Glomerular endothelial cell (primary cell): ENCODE data around the gene ALDH1A1. TPM values are rescaled to one million over a fixed set of nuclear protein-coding genes. Genes with fewer than 3 reads are reported as not detected.

Experiments used
- DNase-seq: peaks from one replicate; pipeline ENCODE4 v3.0.0-alpha.2; 2011; ENCODE audit warnings: low read depth, low spot score; ENCODE audit errors: extremely low read depth
- total RNA-seq: library from RNA; depleted of rRNA; stranded (reverse); fragments of >200 nt; gene quantifications from 2 replicates; pipeline ENCODE4 v1.2.3, GENCODE V29; 2015

The ALDH1A1 gene
- total RNA-seq, 1 donor from 2014 or later: 172 TPM

DNA sequence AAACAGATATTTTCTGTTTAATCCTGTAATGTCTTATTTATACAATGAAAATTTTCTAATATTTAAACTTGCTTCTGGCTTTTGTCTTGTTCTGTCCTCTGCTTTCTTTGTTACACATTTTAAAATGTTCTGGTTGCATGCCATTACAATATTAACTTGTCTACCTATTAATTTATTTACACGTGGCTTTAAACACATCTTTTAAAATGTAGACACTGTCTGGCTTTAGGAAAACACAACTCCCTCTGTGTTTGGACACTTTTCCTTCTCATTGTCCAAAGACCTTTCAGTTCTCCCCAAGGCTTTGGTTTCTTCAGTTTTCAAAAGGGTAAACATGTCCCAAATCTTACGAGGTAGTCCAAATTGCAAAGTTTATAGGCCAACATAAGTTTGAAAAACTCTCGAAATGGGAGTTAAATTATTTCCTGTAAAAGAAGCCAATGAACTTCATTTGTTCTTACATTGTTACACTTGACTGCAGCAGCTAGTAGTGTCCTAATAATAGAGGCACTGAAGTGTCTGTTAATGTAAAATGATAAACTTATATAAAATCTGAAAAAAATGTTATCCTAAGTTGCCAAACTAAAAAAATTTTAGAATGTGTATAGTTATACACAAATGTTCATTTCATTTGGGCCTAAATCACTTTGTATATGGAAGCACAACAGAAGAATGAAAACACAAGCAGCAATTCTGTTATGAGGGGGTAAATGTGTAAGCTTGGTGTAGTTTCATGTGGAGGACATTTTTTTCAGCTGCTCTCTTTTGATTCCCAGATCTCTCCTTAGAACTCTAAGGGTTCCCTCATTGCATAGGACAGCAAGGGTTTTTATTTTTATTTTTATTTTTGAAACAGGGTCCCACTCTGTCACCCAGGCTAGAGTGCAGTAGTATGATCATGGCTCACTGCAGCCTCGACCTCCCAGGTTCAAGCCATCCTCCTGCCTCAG, 53.8 kb downstream of the ALDH1A1 start:
- no peak for DNase-seq

DNA sequence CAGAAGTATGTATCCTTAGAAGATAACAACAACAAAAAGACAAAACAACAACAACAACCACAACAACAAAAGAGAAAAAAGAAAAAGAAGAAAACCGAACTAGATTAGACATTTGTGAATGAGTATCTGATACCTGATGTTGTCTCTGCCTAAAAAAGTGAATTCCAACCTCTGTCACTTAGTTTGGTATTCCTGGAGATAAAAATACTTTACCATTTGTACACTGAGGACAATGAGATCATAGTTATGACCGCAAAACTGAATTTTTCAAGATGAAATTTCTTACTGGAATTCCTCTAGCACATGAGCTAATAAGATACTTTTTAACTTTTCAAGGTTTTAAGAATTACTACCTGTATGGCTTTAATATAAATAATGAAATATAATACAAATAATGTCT, 54.5 kb downstream of the ALDH1A1 start:
- no peak for DNase-seq

DNA sequence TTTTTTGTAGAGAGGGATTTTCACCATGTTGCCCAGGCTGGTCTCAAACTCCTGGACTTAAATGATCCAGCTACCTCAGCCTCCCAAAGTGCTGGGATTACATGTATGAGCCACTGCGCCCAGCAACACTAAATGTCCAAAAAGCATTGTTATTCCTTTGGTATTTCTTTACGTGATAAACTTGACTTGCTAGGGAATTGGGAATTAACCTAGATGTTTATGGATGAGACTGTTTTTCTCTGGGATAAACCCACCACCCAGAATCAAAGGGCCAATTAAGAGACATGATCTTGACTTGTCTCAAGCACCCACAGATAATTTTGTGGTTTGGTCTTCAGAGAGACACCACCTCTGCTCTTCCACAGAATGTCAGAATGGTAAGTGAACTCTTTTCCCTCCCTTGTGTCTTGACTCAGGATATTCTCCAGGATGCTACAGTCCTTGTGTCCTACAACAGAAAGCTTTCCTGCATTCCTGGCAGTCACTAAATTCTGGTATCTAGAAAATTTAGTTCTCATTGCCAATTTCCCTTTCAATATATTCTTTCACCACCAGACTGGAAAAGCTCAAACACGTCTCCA, 55.7 kb downstream of the ALDH1A1 start:
- DNase-seq: no peak

DNA sequence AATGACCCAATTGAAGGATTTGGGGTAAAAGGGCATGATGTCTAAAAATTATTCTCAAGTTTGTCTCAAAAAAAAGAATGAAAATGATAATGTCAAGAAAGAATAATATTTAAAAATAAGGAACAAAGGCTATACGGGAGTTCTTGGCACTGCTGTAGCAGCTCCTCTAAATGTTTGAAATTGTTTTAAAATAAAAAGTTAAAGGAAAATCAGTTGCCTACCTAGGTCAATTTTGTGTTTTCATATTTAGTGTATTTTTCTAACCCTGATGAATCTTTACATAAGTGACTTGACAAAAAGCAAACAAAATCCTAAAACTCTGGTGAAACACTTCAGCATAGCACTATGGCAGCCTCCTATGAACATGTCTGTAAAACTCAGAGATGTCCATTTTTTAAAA, 56.4 kb downstream of the ALDH1A1 start:
- no peak for DNase-seq

DNA sequence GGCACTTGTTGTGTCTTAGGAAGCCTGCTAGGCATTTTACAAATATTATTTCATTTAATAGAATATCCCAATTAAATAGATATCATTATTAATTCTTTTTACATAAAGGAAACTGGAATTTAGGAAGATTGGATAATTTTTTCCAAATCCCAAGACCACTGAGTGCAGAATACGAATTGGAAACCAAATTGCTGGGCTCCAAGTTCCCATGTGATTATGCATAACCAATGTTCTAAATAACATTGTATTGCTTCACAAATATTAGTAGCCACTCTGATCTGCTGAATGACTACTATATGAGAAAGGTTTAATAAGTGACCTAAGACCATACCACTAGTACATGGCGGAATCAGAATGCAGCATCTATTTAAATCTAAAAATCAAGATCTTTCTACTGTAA, 57.7 kb downstream of the ALDH1A1 start:
- no peak for DNase-seq

DNA sequence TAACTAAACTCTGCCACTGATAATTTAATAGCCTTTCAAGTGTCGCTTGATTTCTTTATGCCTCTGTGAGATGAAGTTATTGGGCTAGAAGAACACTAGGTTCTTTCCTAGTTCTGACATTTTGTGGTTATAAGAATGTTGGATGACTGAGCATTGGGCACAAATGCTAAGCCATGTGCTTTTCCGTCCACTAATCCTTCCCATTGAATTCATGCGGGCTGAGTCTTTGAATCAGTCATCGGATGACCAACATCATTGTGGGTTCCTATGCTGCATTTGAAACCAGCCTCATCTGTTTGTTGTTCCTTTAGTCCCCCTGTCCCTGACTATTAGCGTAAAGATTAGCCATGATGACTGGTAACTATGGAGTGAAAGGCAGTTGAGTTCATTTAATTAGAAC, 58.5 kb downstream of the ALDH1A1 start:
- no peak for DNase-seq

DNA sequence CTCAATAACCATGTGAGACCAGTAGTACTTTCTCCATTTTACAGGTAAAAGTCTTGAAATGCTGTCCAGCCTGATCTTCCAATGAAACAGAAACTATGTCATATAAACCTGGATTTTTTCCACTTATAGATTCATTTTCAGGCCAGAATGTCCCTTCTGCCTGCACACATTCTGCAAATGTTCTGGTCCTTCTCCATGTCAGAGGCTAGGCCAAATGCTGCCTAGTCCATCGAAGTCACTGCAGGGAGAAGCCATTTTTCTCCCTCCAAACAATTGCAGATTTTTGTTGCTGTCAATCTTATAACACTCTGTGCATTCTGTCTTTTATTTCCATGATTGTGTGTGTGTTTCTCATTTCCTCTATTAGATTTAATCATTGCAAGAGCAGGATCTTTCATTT, 59.4 kb downstream of the ALDH1A1 start:
- DNase-seq: no peak

DNA sequence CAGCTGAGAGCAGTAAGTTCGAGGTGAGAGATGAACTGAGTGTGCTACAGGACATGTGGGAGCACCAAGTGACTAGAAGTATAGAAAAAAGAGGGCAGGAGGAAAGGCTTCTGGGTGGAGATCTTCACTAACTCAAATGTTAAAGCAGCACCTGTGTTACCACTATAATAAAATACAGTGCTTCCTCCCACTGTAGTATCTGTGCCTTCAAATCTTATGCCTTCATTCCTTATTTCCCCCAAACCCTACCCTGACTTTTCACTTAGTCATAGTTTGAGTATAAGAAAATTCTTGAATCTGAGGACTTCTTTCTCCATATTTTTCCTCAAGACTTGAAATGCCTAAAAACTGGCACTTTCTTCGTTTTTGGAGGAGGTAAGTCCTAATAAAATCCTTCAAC, 61.8 kb downstream of the ALDH1A1 start:
- no peak for DNase-seq

DNA sequence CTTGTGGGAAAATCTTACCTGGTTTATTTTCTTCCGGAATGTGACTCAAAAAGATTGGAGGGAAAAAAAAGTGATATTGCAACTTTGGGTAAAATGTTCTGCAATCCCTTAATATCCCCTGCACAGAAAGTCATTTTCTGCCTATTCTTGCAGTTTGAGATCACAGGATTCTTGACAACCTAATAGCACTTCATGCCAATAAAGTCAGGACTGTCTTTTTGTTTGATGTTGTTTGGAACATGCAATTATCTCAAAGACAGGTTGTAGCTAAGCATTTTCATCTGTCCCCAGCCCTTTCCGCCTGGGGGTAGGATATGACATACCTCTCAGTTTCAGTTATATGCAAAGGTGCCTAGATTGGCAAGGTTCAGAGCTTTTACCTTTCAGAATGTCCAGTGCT, 63.9 kb downstream of the ALDH1A1 start:
- no peak for DNase-seq

DNA sequence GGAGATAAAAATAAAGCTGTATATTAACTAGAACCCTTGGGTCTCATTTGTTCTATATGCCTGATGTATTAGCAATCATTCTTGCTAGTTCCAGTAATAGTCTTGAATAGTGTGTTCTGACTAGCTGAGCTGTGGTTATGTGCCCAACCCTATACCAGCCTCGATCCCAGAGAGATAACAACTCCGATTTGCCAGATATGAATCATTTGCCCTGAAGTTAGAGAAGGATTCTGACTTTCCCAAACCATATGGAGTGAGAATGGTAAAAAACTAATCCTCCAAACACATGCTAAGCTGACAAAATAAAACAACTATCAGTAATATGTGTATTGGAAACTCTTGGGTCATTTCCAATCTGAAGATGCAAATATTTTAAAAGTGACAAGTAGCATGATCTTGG, 64.8 kb downstream of the ALDH1A1 start:
- no peak for DNase-seq

DNA sequence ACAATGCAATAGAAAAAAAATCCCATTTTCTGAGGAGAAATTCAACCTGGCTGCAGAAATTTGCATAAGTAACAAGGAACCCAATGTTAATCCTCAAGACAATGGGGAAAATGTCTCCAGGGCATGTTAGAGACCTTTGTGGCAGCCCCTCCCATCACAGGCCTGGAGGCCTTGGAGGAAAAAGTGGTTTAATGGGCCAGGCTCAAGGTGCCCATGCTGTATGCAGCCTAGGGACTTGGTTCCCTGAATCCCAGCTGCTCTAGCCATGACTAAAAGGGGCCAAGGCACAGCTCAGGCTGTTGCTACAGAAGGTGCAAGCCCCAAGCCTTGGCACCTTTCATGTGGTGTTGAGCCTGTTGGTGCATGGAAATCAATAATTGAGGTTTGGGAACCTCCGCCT, 66.5 kb downstream of the ALDH1A1 start:
- no peak for DNase-seq

DNA sequence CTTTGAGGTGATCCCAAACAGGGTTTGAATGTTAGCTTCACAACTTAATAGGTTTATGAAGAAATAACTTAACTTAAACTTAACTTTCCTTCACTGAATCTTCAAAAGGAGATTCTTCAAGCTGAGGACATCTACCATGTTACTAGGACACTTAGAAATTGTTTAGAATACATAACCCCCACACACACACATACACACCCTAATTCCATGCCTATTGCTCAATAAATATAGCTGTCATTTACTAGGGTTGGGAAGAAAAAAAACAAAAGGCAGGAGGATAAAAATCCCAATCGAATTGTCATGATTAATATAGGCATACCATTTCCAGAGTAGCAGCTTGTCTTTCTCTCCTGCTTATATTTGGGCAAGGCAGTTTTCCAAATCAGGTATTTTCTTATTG, 68.3 kb downstream of the ALDH1A1 start:
- DNase-seq: no peak

DNA sequence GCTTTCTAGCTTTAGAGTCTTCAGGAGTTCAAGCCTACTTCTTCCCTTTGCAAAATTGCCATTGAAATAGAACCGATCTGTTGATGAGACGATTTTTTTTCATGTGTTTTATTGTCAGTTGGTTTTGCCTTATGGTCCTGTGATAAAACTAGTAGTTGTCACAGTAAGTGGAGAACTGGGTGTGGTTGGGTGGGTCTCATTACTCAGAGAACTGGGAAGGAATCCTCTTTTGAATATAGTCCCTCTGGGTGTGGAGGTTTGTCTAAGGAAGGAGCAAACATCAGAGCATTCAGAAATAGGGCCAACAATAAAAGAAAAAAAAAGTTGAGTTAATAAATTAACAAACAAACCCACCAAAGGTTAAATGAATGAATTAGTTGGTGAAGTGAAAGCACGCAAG, 69.0 kb downstream of the ALDH1A1 start:
- DNase-seq: no peak

DNA sequence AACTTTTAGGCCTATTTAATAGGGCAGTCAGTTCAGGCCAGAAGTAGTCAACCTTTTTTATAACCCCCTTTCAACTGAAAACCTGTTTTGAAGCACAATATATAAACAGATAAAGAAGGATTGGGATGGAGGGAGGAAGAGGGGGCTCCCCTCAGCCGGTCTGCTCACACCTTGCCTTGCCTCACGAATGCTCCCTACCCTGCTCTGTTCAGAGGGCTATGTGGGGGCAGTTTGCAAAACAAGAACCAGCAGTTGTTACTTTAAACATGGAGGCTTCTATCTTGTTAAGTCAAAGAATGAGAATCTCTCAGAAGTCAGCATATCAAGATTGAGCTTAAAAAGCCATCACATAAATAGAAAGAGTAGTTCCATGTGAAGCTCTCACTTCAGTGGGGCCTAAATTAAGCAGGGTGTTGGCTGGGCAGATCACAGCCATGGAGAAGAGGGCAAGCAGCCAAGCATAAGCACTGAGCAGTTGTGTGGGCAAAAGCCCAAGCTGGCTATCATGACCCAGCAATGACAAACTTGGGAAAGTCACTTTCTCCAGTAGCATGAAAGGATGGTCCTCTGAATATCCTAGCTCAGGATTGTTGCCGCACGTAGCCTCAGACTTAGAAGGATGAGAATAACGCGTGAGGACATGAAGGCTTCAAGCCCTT, 70.6 kb downstream of the ALDH1A1 start:
- no peak for DNase-seq

DNA sequence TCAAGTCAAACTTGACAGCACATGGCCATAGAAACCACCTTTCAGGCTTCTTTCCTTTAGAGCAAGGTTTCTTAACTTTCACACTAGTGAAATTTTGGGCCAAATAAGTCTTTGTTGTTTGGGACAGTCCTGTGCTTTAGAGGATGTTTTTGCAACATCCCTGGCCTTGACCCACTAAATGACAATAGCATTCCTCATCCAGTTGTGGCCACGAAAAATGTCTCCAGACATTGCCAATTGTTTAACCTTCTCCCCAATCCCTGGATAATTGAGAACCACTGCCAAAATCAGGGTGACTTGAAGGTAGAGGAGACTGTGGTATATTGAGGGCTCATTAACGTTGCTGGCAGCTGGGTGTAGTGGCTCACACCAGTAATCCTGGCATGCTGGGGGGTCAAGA, 72.0 kb downstream of the ALDH1A1 start:
- no peak for DNase-seq

DNA sequence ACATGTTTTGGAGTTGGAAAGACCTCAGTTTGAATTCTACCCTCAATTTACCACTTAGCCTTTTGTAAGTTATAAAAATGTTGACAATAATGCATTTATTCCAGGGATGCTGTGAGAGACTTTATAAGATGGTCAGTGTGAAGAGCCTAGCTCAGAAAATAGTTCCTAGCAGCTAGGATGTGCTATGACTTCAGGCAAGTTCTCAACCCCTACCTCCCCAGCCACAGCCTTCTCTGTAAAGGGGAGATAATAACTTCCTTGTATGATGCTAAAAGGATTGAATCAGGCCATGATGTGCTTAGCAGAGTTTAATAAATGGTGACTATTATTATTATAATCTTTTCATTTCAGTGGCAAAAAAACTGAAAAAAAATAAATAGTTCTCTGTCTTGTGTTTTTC, 77.6 kb downstream of the ALDH1A1 start:
- DNase-seq: no peak

DNA sequence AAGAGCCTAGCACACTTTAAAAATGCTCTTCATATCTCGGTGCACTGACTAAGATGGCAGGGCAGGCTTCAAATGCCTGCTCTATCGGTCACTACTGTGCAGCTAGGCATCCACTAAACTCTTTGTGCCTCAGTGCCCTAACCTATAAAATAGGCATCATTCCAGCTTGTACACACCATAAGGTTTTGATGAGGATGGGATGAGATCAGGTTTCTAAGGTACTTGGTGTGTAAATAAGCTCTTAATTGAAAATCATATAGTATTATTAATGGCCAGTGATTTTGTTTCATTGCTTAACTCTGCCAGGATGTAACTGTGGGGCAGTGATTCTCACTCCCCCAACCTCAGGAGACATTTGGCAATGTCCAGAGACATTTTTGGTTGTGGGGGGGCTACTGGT, 78.5 kb downstream of the ALDH1A1 start:
- no peak for DNase-seq

DNA sequence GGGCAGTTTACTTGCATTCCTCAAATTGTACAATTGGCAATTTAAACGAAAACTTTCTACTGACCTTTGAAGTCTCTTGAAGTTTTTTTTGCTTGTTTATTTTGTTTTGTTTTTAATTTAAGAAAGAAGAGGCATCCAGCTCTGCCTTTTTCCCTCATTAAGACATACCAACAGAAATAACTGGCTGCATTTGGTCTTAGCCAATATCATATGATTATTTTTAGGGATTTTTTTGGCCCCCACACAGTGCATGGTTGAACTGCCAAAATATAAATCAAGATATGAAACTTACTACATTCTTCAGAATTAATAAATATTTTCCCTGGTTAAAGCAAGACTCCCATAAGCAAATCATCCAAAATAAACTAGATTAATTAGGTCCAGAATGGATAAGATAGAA, 79.4 kb downstream of the ALDH1A1 start:
- DNase-seq: no peak

DNA sequence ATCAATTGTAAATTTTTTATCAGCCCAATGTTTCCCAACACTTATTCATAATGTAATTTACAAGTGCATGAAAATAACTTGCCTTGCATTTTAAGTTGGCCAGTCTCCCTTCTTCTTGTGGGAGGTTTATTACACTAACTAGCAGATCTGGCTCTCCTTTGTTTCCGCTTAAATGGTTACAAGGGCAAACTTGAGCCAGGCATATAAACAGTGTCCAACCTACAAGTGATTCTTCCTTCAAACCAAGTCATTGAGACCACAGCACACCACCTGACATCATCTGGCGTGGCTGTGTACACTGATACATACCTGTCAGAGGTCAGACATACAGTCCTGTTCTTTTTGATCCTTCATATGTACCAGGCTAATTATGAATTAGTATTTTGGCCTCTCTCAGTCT, 80.1 kb downstream of the ALDH1A1 start:
- no peak for DNase-seq

DNA sequence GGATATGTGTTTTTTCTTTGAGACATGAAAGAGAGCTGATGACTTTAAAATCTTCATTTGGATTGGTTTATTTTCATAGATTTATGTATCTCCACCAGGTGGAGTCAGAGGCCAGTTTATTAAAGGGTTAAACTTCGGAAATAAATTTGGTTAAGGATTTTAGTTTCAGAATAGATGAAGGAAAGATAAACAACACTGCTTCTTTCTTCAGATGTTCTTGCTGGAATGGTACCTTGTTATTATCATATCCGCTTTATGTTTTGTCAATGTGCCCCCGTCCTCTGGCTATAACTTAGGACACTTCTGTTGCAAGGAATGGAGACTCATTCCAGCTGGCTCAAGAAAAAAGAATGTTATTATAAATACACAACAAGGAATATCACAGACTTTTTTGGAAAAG, 81.2 kb downstream of the ALDH1A1 start:
- DNase-seq: no peak

DNA sequence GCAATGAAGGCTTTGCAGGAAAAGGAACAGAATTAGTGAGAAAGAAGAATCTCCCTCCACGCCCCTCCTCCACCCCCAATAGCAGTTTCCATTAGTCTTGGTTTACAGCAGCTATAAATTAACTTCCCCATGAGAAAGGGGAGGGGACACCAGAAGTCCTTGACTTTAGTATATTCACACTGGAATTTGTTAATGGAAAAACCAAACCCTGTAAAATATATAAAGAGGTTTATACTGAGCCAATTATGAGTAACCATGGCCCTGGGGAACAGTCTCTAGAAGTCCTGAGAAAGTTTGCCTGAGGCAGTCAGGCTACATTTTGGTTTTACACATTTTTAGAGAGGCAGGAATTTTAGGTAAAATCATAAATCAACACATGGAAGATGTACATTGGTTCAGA, 88.5 kb downstream of the ALDH1A1 start:
- no peak for DNase-seq
